HG02943 (cell line): ENCODE results near the gene RBM19.

Source experiments
- ATAC-seq: cut with Tn5 transposase; IDR thresholded peaks from one replicate; pipeline ENCODE4 v1.9.1; 2021; ENCODE audit warnings: mild to moderate bottlenecking, low read depth, moderate library complexity; ENCODE audit not compliant: unreplicated experiment

Gene RBM19

DNA sequence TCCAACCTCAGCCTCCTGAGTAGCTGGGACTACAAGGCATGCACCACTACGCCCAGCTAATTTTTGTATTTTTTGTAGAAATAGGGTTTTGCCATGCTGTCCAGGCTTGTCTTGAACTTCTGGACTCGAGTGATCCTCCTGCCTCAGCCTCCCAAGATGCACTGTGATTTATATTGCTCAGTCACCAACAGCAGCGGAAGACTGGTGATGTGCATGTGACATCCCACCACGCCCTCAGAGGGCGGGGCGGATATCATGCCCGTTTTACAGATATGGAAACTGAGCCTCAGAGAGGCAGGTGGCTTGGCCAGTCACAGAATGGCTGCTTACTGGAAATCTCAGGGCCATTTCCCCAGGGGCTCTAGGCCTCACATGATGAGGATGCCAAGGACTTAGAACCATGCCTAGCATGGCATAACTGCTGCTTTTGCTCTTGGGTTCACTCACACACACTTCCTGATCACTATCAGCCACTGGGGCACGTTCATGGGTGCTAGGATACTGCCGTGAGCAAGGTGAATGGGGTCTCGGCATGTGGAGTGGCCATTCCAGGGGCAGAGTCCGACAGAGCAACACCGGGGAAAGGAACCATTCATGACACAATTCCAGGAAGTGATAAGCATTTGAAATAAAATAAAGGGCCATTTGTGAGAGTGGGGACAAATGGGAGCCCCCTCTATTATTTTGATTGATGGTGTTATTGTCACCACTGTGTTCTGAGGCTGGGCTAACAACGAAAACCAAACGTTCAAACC is 31.9 kb downstream of the RBM19 start:
- no peak for ATAC-seq

DNA sequence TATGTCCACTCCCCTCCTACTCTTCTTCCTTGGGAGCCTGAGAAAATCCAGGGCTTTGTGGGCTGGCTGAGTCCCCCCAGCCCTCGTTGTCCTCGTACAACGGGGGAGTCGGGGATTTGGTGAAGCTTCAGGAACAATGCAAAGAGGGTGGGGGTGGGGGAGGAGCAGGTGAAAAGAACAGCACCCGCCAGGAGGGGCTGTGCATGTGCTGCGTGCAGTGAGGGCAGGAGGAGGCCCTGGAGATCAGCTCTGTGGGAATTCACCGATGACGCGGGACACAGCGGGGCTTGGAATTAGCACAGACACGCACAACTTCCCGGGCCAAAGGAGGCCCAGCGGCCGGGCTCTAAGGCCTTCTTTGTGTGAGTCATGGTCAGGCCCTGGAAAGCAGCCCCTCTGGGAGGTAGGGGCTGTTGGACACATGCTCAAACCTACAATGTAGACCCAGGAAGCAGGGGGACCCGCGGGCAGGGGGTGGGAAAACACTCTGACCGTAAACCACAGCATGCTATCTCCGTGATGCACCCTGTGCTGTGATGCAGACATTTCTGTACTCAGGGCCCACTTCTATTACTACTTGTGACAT is 32.8 kb downstream of the RBM19 start:
- ATAC-seq = no peak

DNA sequence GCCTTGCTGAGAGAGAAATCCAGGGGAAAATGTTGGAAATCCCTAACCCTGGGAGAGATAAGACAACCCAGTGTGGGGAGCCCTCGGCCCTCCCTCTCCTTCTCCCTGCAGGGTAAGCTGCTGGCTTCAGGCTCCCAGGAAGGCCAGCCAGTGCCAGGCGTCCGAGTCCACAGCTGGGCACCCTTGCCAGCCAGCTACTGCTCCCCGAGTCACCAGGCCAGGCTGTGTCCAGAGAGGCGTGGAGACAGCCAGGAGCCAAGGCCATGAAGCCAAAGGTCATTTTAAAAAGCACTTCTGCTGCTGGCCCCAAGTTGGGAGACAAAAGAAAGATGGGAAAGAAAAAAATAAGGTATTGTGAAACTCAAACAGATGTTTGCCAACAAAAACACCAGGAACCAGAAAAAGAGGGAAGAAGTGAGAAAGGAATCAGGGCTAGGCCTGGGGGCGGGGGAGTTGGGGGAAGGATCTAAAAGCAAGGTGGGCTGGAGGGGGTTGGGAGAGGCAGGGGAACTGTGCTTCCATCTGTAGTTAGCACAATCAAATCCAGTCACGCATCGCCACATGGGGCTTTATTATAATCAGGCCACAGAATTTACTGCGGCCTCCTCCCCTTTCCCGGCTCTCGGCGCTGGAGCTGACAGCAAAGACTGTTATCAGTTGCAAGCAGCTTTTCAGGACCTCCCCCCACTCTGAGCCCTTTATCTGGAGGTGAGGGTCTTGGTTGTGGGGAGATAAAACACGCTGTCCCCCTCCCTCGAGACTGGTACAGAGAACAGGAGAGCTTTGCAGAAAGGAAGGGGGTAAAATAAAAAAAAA is 33.5 kb downstream of the RBM19 start:
- ATAC-seq = no peak

DNA sequence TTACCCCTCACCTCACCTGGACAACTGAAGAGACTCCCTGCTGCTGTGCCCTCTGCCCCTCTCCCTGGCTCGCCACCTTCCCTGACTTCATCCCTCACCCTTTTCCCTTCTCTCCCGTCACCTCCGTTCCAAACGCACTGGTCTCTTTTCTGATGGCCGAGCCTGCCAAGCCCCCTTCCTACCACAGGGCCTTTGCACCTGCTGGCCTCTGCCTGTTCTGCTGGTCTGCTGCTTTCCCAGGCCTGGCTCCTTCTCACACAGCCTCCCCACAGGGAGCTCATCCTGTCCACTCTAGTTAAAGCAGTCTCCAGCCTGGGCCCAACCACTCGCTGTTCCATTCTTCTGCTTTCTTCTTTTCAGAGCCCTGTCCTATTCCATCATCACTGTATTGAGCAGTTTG is 34.6 kb downstream of the RBM19 start:
- ATAC-seq = no peak

DNA sequence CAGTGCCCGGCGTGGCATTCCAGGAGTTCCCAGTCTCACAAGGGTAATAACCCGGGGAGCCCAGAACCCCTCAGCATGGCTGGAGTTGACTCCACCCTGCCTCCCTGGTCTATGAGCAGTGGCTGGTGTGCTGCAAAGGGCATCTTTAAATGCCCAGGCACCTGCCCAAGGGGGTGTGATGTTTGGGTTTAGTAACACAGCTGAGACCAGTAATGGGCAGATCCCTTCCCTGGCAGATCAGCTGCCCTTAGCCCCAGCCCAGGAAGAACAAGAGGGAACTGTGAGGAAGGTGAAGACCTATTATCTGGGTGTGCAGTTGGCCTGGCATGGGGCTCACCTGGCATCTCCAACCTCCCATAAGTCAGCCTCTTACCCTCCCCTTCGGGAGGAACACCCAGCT is 35.9 kb downstream of the RBM19 start:
- no peak for ATAC-seq

DNA sequence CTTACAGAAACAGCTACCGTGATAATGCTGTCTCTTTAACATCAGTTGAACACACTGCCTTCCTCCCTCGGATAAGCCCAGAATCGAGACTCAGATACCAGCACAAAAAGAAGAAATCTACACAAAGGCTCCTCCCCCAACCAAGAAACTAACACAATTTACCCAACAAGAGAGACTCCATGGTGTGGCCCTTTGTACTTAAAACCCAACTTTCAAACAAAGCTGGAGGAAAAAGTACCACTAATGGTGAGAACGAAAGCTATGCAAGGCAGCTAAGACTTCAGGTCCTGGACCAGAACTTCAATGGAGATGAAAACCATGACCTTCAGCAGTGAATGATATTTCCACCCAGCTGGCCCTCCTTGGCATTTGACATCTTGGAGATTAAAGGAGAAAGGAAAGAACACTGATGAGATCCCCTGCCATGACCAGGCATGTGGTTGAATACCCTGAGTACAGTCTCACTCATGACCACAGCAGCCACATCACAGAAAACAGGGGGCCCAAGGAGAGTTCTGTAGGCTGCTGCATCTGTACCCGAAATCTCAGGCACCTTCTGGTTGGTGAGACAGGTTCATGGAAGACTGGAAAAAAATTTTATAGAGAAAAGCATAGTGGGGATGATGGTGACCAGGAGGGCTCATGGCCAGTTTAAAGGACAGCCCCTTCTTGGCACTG is 36.7 kb downstream of the RBM19 start:
- ATAC-seq = no peak

DNA sequence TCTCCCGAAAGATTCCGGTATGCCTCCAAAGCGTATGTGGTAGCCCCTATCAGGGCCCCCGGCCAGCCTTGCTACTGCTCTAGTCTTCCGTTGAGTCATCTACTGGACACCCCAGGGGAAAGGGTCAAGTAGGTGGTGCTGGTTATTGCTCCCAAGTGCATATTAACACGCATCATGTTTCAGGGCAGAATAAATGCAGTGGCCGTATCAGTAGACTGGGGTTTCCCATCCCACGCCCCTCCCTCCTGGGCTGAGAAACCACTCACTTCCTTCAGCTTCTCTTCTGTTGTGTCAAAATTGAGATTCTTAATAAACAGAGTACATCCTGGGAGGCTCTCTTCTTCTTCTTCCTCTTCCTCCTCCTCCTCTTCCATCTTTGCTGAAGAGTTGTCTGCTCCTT is 39.3 kb downstream of the RBM19 start:
- no peak for ATAC-seq

DNA sequence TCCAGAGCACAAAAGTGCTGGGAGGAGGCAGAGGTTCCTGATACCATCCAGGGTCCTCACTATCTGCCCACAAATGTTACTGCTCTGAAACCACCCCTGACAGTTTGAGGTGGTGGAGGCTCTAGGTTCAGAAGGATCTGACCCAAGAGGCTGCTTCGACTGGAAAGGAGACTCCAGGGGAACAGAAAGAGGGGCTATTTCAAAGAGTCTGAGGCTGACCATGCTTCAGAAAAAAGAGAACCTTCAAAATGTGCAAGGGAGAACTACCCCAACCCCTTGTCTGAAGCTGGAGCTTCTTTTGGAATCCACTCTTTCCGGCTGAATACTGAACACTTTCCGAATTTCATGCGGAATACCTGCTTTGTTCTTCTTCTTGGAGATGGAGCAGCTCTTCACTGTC is 41.8 kb downstream of the RBM19 start:
- no peak for ATAC-seq

DNA sequence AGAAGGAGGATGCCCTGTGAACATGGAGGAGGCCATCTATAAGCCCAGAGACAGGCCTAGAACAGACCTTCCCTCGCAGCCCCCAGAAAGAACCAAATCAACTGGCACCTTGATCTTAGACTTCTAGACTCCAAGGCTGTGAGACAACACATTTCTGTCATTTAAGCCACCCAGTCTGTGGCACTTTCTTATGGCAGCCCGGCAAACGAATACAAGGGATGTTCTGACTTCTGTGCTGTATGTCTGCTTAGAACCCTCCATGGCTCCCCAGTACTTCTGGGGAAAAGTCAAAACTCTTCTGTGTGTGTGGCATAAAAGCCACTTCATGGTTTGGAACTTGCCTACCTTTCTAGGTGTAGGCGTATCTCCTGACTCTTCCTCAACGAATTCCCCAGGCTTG is 42.9 kb downstream of the RBM19 start:
- no peak for ATAC-seq

DNA sequence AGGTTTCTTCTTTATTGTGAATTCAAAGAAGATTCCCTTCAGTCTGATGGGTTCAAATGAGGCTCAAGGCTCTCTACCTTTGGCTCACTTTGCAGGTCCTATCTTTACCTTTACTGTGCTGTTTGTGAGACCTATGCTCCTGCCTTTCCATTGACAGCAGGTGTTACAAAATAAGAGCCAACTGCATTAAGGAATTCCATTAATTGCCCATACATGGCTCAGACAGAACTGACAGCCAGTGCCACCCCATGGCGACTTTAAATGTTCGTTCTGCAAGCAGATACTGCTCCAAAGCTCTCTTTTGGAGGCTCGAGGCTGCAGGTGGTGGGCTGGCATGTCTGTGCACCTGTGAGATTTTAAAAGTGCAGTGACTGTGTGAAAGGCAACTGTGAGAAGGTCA is 44.7 kb downstream of the RBM19 start:
- ATAC-seq = no peak

DNA sequence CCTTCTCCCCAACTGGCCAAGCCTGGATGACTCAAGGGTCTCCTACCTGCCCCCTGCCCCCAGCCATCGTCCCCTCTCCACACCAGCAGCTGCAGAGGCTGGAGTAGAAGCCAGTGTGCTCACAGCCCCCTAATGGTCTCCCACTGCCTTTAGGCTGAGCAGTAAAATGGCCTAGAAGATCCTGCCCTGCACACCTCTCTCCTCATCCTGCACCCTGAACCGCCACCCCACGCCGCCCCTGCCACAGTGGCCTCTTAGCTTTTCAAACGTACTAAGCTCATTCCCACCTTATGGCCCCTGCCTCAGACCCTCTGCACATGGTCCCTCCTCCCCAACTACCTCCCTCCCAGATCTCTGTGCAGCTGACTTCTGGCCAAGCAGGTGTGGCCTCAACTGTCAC is 46.3 kb downstream of the RBM19 start:
- ATAC-seq = no peak

DNA sequence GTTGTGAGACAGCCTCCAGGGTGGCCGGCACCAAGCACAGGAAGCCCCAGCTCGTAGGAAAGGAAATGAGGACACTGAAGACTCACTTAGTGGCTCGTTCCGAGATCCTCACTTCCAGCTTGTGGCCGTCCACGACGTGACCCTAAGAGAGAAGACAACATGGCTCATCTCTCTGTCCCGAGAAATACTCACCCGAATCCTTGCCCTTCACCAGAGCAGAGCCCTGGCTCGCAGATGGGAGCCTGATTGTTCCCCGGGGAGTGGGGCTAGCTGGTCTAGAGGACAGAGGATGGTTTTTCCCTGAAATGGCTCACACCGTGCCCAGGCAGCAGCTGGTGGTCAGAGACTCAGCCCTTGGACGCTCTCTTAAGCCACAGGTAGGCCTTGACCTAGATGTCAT is 47.8 kb downstream of the RBM19 start:
- no peak for ATAC-seq

DNA sequence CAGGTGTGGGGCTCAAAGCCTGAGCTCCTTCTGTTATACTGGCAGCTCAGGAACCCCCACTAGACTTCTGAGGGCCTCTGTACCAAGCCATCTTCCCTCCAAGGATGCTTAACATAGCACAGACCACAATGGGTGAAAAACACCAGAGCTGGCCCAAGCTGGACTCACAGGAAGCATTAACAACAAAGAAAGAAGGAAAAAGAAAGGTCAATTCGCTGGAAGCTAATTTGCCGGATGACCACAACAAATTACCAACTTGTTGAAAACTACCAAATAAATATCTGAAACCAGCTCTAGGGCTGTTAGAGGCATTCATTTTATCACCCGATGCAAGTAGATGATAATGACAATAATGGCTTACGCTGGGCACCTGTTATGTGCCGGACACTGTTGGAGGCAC is 48.7 kb downstream of the RBM19 start:
- ATAC-seq = no peak

DNA sequence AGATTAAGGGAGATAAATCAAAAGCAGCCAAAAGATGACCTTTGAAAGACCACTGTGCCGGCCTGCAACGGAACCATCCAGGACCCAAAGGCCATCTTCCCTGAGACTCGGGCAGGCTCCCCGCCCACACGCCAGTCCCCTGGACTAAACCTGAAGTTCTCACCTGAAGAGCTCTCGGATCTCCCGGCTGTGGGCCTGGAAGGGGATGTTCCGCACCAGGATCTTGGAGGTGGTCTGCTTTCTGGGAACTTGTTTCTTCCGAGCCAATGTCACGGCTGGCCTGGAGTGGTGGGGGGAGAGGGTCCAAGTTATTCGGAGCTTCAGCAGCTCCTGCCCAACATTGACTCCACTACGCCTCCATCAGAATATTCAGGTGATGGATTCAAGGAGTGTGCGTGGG is 51.3 kb downstream of the RBM19 start:
- no peak for ATAC-seq

DNA sequence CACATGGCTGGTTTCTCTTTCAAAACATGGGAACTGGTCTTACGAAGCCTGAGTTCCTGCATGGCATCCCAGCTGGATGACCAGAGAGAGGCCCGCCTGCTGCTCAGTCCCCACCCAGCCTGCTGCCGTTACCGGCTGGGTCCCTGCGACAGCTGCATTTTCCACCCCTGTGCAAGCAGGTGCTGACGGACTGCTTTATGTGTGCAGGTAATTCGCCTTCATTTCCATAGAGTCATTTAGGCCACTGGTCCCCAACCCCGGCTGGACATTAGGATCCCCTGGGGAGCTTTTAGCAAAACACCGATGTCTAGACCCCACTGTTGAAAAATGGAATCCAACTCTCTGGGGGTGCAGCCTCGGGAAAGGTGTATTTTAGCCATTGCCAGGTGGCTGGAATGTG is 51.9 kb downstream of the RBM19 start:
- ATAC-seq = no peak

DNA sequence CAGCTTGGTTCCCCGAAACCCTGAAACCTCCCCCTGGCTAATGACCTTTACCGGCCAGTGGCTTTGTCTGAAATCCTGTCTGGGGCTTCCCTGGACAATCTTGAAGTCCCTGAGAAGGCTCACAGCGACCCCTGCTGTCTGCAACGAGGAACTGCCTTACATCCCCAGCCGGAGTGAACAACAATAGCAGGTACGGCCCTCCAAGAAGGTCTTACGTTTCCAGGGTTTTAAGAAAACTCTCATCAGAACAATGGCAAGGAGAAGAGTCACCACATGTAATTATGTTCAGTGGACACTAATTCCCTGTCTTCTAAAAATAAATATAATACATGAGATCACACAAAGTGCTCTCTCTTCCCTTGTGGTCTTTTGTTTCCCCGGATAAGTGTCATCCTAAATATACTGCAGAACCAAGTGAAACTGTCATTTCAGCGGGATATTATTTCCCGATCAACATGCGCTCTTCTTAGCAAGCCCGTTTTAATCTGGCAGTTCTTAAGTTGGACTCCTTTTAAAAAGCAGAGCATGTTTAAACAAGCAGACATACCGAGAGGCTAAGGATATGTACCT is 53.3 kb downstream of the RBM19 start:
- no peak for ATAC-seq

DNA sequence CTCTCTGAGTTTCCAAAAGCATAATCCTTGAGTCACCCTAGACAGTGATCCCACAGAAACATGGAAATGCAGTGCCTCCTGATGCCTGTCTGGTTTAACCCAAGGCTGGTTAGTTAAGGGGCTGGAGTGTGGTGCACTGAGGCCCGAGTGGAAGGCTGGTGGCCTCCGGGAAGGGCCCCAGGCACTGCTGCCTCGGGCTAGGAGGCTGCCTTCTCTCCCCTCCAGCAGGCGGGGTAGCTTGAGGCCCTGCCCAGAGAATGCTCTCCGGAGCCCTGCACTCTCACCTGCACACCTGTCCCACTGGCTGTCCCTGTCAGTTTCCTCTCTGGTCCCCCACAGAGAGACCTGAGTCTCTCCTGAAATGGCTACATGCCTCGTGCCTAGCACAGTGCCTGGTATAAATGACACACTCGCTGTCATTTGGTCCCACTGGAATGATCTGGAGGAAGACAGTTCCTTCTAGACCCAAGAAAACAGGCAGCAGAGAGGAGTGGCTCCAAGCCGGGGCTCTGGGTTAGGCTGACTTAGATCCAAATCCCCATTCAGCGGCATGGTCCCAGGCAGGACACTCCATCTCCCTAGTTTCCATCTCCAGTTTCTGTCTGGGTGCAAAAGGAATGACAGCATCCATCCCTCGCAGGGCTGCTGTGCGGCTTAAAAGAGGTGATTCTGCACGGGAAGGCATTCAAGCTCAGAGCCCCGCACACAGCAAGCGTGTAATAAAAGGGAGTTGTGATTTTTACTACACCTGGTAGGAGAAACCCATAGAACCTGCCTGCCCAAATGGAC is 54.0 kb downstream of the RBM19 start:
- ATAC-seq = no peak

DNA sequence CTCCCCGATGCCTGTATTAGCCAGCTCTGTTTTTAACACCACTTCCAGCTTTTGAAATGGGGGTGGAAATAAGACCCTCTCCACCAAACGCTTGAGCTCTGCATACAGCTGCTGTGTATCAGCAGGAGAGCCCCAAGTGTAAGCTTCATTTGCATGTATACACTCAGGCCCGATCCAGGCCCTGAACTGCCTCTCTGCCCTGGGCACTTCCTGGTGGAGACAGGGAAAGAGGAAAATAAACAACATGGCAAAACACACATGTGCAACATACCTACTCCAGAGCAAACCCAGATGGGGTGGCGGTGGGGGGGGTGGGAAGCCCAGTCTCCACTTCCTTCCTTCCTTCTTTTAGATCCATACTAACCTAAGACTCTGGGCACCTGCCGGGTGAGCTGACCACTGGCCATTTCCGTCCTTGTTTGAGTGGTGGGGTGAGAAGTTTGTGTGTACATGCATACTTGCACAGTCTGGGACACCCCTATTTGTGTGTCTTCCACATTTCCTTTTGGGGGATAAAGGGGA is 55.3 kb downstream of the RBM19 start:
- ATAC-seq = no peak

DNA sequence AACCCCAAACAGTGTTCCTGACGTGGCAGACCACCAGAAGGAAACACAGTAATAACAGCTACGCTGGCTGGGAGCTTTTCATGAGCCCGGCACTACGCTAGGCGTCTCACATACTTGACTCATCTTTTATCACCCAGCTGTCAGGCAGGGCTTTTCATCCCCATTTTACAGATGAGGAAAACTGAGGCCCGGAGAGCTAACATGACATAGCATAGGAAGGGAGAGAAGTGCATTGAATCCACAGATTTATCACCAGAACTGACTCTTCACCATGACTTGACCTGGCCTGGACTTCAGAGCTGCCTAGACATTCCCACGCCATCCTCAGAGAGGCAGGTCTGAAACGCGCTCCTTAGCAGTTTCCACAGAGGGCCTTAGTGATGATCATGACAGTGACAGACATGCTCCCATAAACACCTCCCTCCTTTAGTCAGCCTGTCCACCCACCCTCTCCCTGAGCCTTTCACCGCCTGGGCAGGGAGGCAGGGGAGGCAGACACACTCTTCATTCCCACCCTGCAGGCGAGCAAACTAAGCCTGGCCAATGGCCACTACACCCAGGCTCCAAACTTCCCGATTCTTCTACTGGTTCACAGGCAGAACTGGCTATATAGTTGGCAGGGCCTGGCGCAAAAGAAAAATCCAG is 56.2 kb downstream of the RBM19 start:
- ATAC-seq = no peak
